ENCODE measurements around the gene ATP6AP2. TPM values are rescaled to one million over a fixed set of nuclear protein-coding genes. Genes with fewer than 3 reads are reported as not detected.
A peak's percentile ranks its signal among the peaks of the same experiment; 100 is the strongest.

ATP6AP2 gene
- polyA plus RNA-seq, 1 of the 3 experiments (the other 2 are of a cell fraction), result 160 TPM

DNA sequence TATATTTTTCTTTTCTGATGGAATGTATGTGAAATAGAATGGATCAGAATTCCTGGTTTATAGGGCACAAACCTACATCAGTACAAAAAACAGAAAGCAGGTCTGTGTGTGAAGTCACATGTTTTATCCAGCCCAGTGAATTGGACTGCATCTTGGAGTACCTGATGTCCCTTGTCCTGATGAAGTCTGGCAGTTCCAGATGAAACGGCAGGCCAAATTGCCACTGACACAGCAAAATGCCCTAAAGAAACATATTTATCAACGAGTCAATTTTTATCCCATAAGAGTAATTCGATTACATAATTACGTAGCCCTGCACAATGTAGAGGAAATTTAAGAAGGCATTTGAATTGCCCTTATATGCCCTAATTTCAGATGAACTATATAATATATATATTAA is 37.8 kb upstream of the ATP6AP2 start (continued):
- TF ChIP-seq FOXM1 (IDR thresholded peaks at IDR 0.05; ENCODE audit: low read depth) (no peak), MEF2A (IDR thresholded peaks at IDR 0.05; ENCODE audit: borderline replicate concordance, low read depth) (no peak), TAF1 (IDR thresholded peaks at IDR 0.05; ENCODE audit: borderline replicate concordance, low read depth, low read length) (no peak), NRF1 (IDR thresholded peaks at IDR 0.05; ENCODE audit: low read depth, low read length) (no peak), SMC3 (IDR thresholded peaks at IDR 0.05; ENCODE audit: low read depth, low read length) (no peak)
- TF ChIP-seq, protein P1, sequence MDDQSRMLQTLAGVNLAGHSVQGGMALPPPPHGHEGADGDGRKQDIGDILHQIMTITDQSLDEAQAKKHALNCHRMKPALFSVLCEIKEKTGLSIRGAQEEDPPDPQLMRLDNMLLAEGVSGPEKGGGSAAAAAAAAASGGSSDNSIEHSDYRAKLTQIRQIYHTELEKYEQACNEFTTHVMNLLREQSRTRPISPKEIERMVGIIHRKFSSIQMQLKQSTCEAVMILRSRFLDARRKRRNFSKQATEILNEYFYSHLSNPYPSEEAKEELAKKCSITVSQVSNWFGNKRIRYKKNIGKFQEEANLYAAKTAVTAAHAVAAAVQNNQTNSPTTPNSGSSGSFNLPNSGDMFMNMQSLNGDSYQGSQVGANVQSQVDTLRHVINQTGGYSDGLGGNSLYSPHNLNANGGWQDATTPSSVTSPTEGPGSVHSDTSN (IDR thresholded peaks at IDR 0.05), result no peak

DNA sequence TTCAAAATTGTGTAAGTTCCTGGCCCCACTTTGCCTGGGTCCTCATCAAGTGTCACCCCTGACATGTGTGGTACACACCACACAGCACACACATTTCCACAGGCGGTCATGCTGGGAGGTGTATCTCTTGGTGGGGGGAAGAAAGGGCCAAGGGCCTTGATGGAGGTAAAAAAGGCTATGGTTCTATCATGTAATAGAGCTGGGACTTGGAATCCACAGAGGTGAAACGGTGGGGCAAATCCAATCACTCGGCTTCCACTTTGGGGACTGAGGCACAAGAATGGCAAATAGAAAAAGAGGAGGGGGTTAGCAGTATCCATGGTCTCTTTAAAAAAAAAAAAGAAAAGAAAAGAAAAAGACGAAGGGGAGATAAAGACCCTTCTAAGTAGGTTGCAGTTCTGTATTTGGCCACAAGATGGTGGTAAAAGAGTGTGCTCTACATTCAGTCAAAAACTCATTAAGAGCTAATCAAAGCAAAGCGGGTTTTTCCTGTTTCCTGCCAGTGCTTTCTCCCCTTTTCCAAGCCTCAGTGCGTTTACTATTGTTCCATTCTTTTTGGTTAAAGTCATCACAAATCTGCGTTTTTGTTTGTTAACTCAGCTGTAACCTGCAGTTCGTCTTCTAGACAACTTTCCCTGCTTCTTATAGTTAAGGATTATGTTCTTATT is 37.0 kb upstream of the ATP6AP2 start:
- Histone ChIP-seq H3K9me2 (no peaks in the 10 kb centered on the region), H3K4me1 (ENCODE audit: control insufficient read depth in 1 of 2, insufficient read depth in 2 of 2, low read depth in 1 of 2, low read length in 1 of 2) (peaks cover 4 to 33% of the 10 kb centered on the region in 2 experiments; a peak in 3 of 4 replicates), H3K36me3 (replicated peaks in 1 of 2; ENCODE audit: control insufficient read depth in 1 of 2, insufficient read depth in 2 of 2, low read length in 1 of 2) (no peaks in the 10 kb centered on the region), H3K4me2 (peak overlapping the region; percentile 59; the same call in 1 of the 2 replicates), H2AFZ (ENCODE audit: low read depth) (no peak overlapping the region), H4K20me1 (ENCODE audit: insufficient read depth) (no peaks in the 10 kb centered on the region), H3K27me3 (ENCODE audit: insufficient read depth) (peaks cover 34% of the 10 kb centered on the region), H3K27ac (ENCODE audit: low read depth in 2 of 2, low read length in 1 of 2) (peak overlapping the region in 1 of 2 experiments; percentile 91; a peak in 2 of 4 replicates), H3K9me3 (no peaks in the 10 kb centered on the region), H3F3A (replicated peaks; ENCODE audit: insufficient read depth) (no peaks in the 10 kb centered on the region), H3K79me2 (ENCODE audit: insufficient read depth) (no peaks in the 10 kb centered on the region), H3K4me3 (ENCODE audit: low read depth in 2 of 2, low read length in 1 of 2) (no peak overlapping the region; a peak in 1 of 4 replicates), H3K9ac (no peak overlapping the region)
- TF ChIP-seq, protein P2, sequence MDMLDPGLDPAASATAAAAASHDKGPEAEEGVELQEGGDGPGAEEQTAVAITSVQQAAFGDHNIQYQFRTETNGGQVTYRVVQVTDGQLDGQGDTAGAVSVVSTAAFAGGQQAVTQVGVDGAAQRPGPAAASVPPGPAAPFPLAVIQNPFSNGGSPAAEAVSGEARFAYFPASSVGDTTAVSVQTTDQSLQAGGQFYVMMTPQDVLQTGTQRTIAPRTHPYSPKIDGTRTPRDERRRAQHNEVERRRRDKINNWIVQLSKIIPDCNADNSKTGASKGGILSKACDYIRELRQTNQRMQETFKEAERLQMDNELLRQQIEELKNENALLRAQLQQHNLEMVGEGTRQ (IDR thresholded peaks at IDR 0.05; ENCODE audit: borderline replicate concordance, low read depth, low read length), result no peak
- TF ChIP-seq, protein P3, sequence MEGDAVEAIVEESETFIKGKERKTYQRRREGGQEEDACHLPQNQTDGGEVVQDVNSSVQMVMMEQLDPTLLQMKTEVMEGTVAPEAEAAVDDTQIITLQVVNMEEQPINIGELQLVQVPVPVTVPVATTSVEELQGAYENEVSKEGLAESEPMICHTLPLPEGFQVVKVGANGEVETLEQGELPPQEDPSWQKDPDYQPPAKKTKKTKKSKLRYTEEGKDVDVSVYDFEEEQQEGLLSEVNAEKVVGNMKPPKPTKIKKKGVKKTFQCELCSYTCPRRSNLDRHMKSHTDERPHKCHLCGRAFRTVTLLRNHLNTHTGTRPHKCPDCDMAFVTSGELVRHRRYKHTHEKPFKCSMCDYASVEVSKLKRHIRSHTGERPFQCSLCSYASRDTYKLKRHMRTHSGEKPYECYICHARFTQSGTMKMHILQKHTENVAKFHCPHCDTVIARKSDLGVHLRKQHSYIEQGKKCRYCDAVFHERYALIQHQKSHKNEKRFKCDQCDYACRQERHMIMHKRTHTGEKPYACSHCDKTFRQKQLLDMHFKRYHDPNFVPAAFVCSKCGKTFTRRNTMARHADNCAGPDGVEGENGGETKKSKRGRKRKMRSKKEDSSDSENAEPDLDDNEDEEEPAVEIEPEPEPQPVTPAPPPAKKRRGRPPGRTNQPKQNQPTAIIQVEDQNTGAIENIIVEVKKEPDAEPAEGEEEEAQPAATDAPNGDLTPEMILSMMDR (IDR thresholded peaks at IDR 0.05), result peak; percentile 94
- TF ChIP-seq SMC3 (IDR thresholded peaks at IDR 0.05; ENCODE audit: low read depth, low read length) (peak; percentile 56; the same call in 1 of the 2 replicates), TCF12 (IDR thresholded peaks at IDR 0.05) (no peak), RAD21 (IDR thresholded peaks at IDR 0.05; ENCODE audit: low read length) (peak; percentile 88), RCOR1 (IDR thresholded peaks at IDR 0.05; ENCODE audit: low read length) (no peak)
- ChIA-PET CTCF (interaction anchor here (0.6 to 2.5 kb wide), 56 partner anchors 9 to 1790 kb away, joined by 3 to 21 read pairs (median 3); partner anchors contain the start of genes ATP6AP2 and CXorf38), POLR2A (interaction anchor here (0.6 to 1.3 kb wide), 6 partner anchors 37 to 446 kb away, joined by 3 to 5 read pairs (median 4); partner anchors contain the start of genes ATP6AP2, BCOR and MED14)
- DNase-seq, result peak; percentile 40
- 2% methylated on average over 8 of the region's 8 CpGs for WGBS (ENCODE audit: low lambda C conversion rate)
